AG04449 (cell line): ENCODE measurements around the gene G6PC3.

Source experiments
- CTCF ChIA-PET: fragments of 350-600 bp; formaldehyde crosslinking; extraction: SDS; loops from one replicate; lab custom pipeline; 2021; ENCODE audit warnings: antibody characterized with exemption; lab: Yijun Ruan, JAX
- POLR2A ChIA-PET: fragments of 400-600, 350-600 bp; formaldehyde crosslinking; extraction: SDS; loops from one replicate; lab custom pipeline; 2020; ENCODE audit warnings: antibody characterized with exemption, inconsistent platforms; lab: Yijun Ruan, JAX
- DNase-seq: peaks from one replicate; pipeline ENCODE4 v3.0.0-alpha.2; 2010; ENCODE audit warnings: low read depth, low spot score
- H3K4me3 ChIP-seq: 2 replicates; pipeline ENCODE4 v1.5.1; 2011; ENCODE audit warnings: low read depth, mild to moderate bottlenecking, control low read depth, low read length
- CTCF ChIP-seq: IDR thresholded peaks from one replicate; pipeline ENCODE4 v1.5.1; 2011; ENCODE audit warnings: mild to moderate bottlenecking, moderate library complexity, low read length, control low read depth, inconsistent platforms; ENCODE audit not compliant: insufficient read depth; ENCODE audit errors: missing control alignments

The G6PC3 gene

GRCh38 chr17:44110823-44111633, 40.5 kb downstream of the G6PC3 start:
- ChIA-PET CTCF (interaction anchor here (0.7 to 8.0 kb wide), 9 partner anchors 11 to 167 kb away, joined by 3 to 66 read pairs (median 3); partner anchors contain the start of gene HDAC5), POLR2A (interaction anchor here (0.6 to 1.9 kb wide), 7 partner anchors 9 to 57 kb away, joined by 3 to 8 read pairs (median 4); partner anchors contain the start of gene HDAC5)
- peak overlapping the region; percentile 67 for H3K4me3 ChIP-seq
- DNase-seq, result peak; percentile 63
- TF ChIP-seq CTCF, result peak; percentile 6

- TF ChIP-seq CTCF, result no peak
- no peak overlapping the region for H3K4me3 ChIP-seq
- DNase-seq, result no peak
- CTCF ChIA-PET, result interaction anchor here (0.7 to 8.0 kb wide), 9 partner anchors 10 to 168 kb away, joined by 3 to 66 read pairs (median 3); partner anchors contain the start of gene HDAC5
- POLR2A ChIA-PET, result interaction anchor here (0.8 to 1.3 kb wide), 5 partner anchors 8 to 57 kb away, joined by 3 to 8 read pairs (median 3); no protein-coding TSS in a partner anchor
Observed at GRCh38 chr17:44111777-44112176, 41.2 kb downstream of the G6PC3 start.

GRCh38 chr17:44112284-44113280, 42.0 kb downstream of the G6PC3 start:
- CTCF ChIA-PET, result interaction anchor here (0.7 to 8.0 kb wide), 7 partner anchors 9 to 169 kb away, joined by 3 to 66 read pairs (median 8); partner anchors contain the start of gene HDAC5
- POLR2A ChIA-PET, result no interaction called here
- no peak for DNase-seq
- no peak overlapping the region for H3K4me3 ChIP-seq
- TF ChIP-seq CTCF, result no peak

- no peak for TF ChIP-seq CTCF
- ChIA-PET POLR2A (no interaction called here), CTCF (interaction anchor here (3.8 to 8.0 kb wide), 3 partner anchors 8 to 71 kb away, joined by 16 to 66 read pairs (median 48); partner anchors contain the start of gene HDAC5)
- H3K4me3 ChIP-seq, result no peak overlapping the region
- no peak for DNase-seq
Observed at GRCh38 chr17:44113382-44113781, 42.8 kb downstream of the G6PC3 start.

- no peak for DNase-seq
- POLR2A ChIA-PET, result no interaction called here
- no peak overlapping the region for H3K4me3 ChIP-seq
- CTCF ChIA-PET, result interaction anchor here (1.2 to 8.0 kb wide), 21 partner anchors 7 to 236 kb away, joined by 3 to 66 read pairs (median 8); partner anchors contain the start of genes G6PC3, HDAC5, LSM12 and PPY
- TF ChIP-seq CTCF, result no peak
Observed at GRCh38 chr17:44113868-44114840, 43.6 kb downstream of the G6PC3 start.
